Neuronal stem cell (in vitro differentiated cells): Measurements from ENCODE around the gene DAPK1.

Experiments used
- DNase-seq: peaks from one replicate; pipeline ENCODE4 v3.0.0-alpha.2; 2013; ENCODE audit warnings: low spot score
- H2AFZ ChIP-seq: one replicate; pipeline ENCODE4 v1.6.1; 2013; ENCODE audit warnings: mild to moderate bottlenecking, low read length, inconsistent platforms
- H2AK5ac ChIP-seq: 2 replicates; pipeline ENCODE4 v1.6.1; 2013; ENCODE audit warnings: low read depth, mild to moderate bottlenecking, inconsistent platforms, low read length, moderate library complexity, mixed read lengths
- H2BK120ac ChIP-seq: 2 replicates; pipeline ENCODE4 v1.6.1; 2013; ENCODE audit warnings: low read depth, mild to moderate bottlenecking, inconsistent platforms, low read length, moderate library complexity, mixed read lengths
- H2BK12ac ChIP-seq: one replicate; pipeline ENCODE4 v1.6.1; 2013; ENCODE audit warnings: low read length, inconsistent platforms
- H2BK15ac ChIP-seq: 2 replicates; pipeline ENCODE4 v1.6.1; 2013; ENCODE audit warnings: mild to moderate bottlenecking, low read length, inconsistent platforms, mixed read lengths
- H2BK5ac ChIP-seq: one replicate; pipeline ENCODE4 v1.6.1; 2013; ENCODE audit warnings: inconsistent platforms, mild to moderate bottlenecking, low read length, moderate library complexity
- H3K14ac ChIP-seq: one replicate; pipeline ENCODE4 v1.6.1; 2013; ENCODE audit warnings: low read length, inconsistent platforms
- H3K18ac ChIP-seq: 2 replicates; pipeline ENCODE4 v1.6.1; 2013; ENCODE audit warnings: low read length, inconsistent platforms
- H3K23ac ChIP-seq: 2 replicates; pipeline ENCODE4 v1.6.1; 2013; ENCODE audit warnings: low read depth, mild to moderate bottlenecking, mixed read lengths, low read length, inconsistent platforms; ENCODE audit not compliant: poor library complexity
- H3K27ac ChIP-seq: replicated peaks from 3 replicates; pipeline ENCODE4 v1.5.1; 2013; ENCODE audit warnings: low read length, inconsistent platforms
- H3K27me3 ChIP-seq, 3 experiments: 2 replicates each; pipeline ENCODE4 v1.6.1; 2013; ENCODE audit warnings: low read length in 3 of 3, mild to moderate bottlenecking in 2 of 3, inconsistent platforms in 1 of 3, low read depth in 1 of 3, mixed read lengths in 1 of 3, moderate library complexity in 1 of 3; ENCODE audit not compliant: control insufficient read depth in 3 of 3, insufficient read depth in 3 of 3
- H3K36me3 ChIP-seq, 2 donors: replicated peaks in 1 of 2; 2 replicates each; pipeline ENCODE4 v1.6.1; 2013; ENCODE audit warnings: low read length in 2 of 2; ENCODE audit not compliant: control insufficient read depth in 2 of 2, insufficient read depth in 2 of 2
- H3K4ac ChIP-seq: 2 replicates; pipeline ENCODE4 v1.6.1; 2013; ENCODE audit warnings: inconsistent platforms, mild to moderate bottlenecking, low read length, moderate library complexity
- H3K4me1 ChIP-seq, 2 donors: 1 replicate in 1 of 2; 2 replicates in 1 of 2; pipeline ENCODE4 v1.6.1; 2013; ENCODE audit warnings: low read length in 2 of 2, low read depth in 1 of 2; ENCODE audit not compliant: control insufficient read depth in 2 of 2, insufficient read depth in 1 of 2
- H3K4me2 ChIP-seq: one replicate; pipeline ENCODE4 v1.6.1; 2013; ENCODE audit warnings: mild to moderate bottlenecking, low read length, inconsistent platforms; ENCODE audit not compliant: insufficient read depth, poor library complexity, severe bottlenecking
- H3K4me3 ChIP-seq, 2 donors: 2 replicates each; pipeline ENCODE4 v1.5.1; 2013; ENCODE audit warnings: low read length in 2 of 2, mild to moderate bottlenecking in 2 of 2, inconsistent platforms in 1 of 2, moderate library complexity in 1 of 2
- H3K79me1 ChIP-seq: one replicate; pipeline ENCODE4 v1.6.1; 2013; ENCODE audit warnings: low read depth, mild to moderate bottlenecking, inconsistent platforms, low read length, moderate library complexity
- H3K9ac ChIP-seq: one replicate; pipeline ENCODE4 v1.6.1; 2013; ENCODE audit warnings: mild to moderate bottlenecking, low read depth, low read length, inconsistent platforms; ENCODE audit not compliant: poor library complexity
- H3K9me3 ChIP-seq, 2 donors: replicated peaks in 1 of 2; 2 replicates each; pipeline versions ENCODE3 to v1.6.1; 2013; ENCODE audit warnings: low read length in 2 of 2, mild to moderate bottlenecking in 2 of 2, inconsistent platforms in 1 of 2, low read depth in 1 of 2, mixed read lengths in 1 of 2, moderate library complexity in 1 of 2; ENCODE audit not compliant: control insufficient read depth in 2 of 2, insufficient read depth in 1 of 2
- H4K8ac ChIP-seq: one replicate; pipeline ENCODE4 v1.6.1; 2013; ENCODE audit warnings: low read depth, mild to moderate bottlenecking, inconsistent platforms, low read length, moderate library complexity
- H4K91ac ChIP-seq: one replicate; pipeline ENCODE4 v1.6.1; 2013; ENCODE audit warnings: low read length, low read depth, mild to moderate bottlenecking, inconsistent platforms; ENCODE audit not compliant: poor library complexity
- WGBS, 2 donors: extraction: QIAGEN DNeasy Blood & Tissue Kit; methylation state at CpG; one replicate each; pipeline ENCODE4 v1.1.7; 2013; ENCODE audit warnings: missing lambda C conversion rate in 2 of 2, mixed read lengths in 1 of 2; ENCODE audit not compliant: insufficient read length in 2 of 2, insufficient replicate concordance in 1 of 2; ENCODE audit errors: extremely low coverage in 2 of 2; 5-methylcytosine and 5-hydroxymethylcytosine counted together

The DAPK1 gene

DNA sequence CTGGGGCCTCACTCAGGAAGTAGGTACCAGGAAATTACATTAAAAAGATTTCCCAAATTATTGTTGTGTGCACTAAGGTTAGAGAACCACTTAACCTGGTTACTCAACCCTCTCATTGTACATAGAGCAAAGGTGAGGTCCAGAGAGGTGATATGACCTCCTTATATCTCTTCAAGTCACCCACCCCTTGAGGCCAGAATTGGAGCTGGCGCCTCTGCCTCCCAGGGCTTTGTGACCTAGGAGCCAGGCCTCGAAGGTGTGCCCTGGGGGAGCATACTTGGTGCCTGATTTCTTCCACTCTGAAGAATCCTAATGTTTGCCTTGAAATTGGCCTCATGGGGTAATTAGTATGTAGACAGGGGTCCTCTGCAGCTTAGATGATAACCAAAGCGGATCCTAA, 133.2 kb downstream of the DAPK1 start:
- peaks cover 0 to 14% of the 10 kb centered on the region in 2 donors for H3K9me3 ChIP-seq
- H3K23ac ChIP-seq = no peak overlapping the region
- H3K4ac ChIP-seq = no peak overlapping the region
- no peak overlapping the region for H2AFZ ChIP-seq
- H2BK12ac ChIP-seq = no peak overlapping the region
- no peak overlapping the region for H3K4me3 ChIP-seq
- H3K27ac ChIP-seq = no peak overlapping the region
- H2BK120ac ChIP-seq = no peak overlapping the region
- no peak overlapping the region for H3K9ac ChIP-seq
- H4K8ac ChIP-seq = no peak overlapping the region
- no peak overlapping the region for H3K4me2 ChIP-seq
- no peak overlapping the region for H3K18ac ChIP-seq
- no peak overlapping the region for H2AK5ac ChIP-seq
- H3K14ac ChIP-seq = no peak overlapping the region
- no peaks in the 10 kb centered on the region for H3K27me3 ChIP-seq
- H2BK5ac ChIP-seq = no peak overlapping the region
- peaks cover 2% of the 10 kb centered on the region for H3K79me1 ChIP-seq
- H3K4me1 ChIP-seq = no peaks in the 10 kb centered on the region
- DNase-seq = no peak
- WGBS, 2 donors = no CpG with 5 or more reads among the region's 3 CpGs
- H2BK15ac ChIP-seq = no peak overlapping the region
- H4K91ac ChIP-seq = no peak overlapping the region
- peaks cover 0 to 25% of the 10 kb centered on the region in 2 donors for H3K36me3 ChIP-seq

DNA sequence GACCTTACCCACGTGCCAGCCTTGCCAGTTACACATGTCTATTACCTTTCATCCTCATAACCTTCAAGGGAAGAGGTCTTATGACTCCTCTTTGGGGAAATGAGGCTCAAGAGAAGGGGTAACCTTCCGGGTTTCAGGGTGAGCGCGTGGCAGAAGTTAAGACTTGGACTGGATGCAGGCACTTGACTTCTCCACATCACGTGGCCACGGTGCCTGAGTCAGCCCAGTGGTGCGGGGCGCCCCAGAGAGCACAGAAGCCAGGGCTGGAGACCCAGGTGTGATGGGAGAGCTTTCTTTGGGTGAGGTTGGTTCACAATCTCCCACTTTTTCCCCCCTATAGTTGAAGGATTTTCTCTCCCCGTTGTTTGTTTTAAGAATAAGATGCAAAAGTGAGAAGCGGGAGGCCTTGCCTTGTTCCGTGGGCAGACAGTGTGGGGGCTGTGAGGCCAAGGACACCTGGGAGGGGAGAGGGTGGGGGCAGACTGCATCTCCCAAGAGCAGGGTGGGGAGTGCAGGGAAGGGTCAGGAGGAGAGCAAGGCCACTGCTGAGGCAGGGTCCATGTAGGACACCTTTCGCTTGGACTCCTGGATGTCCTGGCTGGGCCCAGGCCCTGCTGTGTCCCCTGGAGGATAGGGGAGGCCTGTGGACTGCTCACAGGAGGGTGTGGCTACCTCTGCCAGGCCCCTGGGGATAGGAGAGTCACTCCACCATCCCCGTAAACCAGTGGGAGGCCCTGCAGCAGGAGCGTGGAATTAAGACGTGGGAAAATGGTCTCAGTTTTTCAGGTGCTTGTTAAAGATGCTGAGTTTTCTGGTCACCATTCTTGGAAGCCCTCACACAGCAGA, 138.2 kb downstream of the DAPK1 start:
- Histone ChIP-seq H4K8ac (no peak overlapping the region), H3K14ac (no peak overlapping the region)
- no peak for DNase-seq

GRCh38 chr9:87638292-87638691, 140.6 kb downstream of the DAPK1 start:
- no peak overlapping the region for H2BK12ac ChIP-seq
- H2BK5ac ChIP-seq = no peak overlapping the region
- H2BK120ac ChIP-seq = no peak overlapping the region
- no peak overlapping the region for H3K18ac ChIP-seq
- H3K79me1 ChIP-seq = peaks cover 2% of the 10 kb centered on the region
- no peak overlapping the region for H3K14ac ChIP-seq
- no peaks in the 10 kb centered on the region for H3K9me3 ChIP-seq
- no peak overlapping the region for H2AFZ ChIP-seq
- H4K8ac ChIP-seq = no peak overlapping the region
- H3K36me3 ChIP-seq = peaks cover 9 to 68% of the 10 kb centered on the region in 2 donors
- peaks cover 0 to 5% of the 10 kb centered on the region in 2 donors for H3K4me1 ChIP-seq
- H3K4me2 ChIP-seq = no peak overlapping the region
- no peak for DNase-seq
- no peak overlapping the region for H3K4ac ChIP-seq
- no peak overlapping the region for H2AK5ac ChIP-seq
- H3K4me3 ChIP-seq = no peak overlapping the region
- H3K27me3 ChIP-seq = no peaks in the 10 kb centered on the region
- no CpG with 5 or more reads among the region's 6 CpGs for WGBS, 2 donors
- no peak overlapping the region for H2BK15ac ChIP-seq
- no peak overlapping the region for H3K23ac ChIP-seq
- H4K91ac ChIP-seq = no peak overlapping the region
- H3K9ac ChIP-seq = no peak overlapping the region
- no peak overlapping the region for H3K27ac ChIP-seq

More for the DNA sequence above, 138.2 kb downstream of the DAPK1 start:
- Histone ChIP-seq H4K91ac (no peak overlapping the region), H3K36me3 (peaks cover 6 to 44% of the 10 kb centered on the region in 2 donors), H3K23ac (no peak overlapping the region), H3K4me2 (no peak overlapping the region), H2BK120ac (peak overlapping the region; percentile 38), H3K4ac (no peak overlapping the region), H2AFZ (no peak overlapping the region), H3K18ac (no peak overlapping the region), H2BK5ac (no peak overlapping the region), H3K4me3 (no peak overlapping the region), H3K4me1 (peaks cover 0 to 5% of the 10 kb centered on the region in 2 donors), H2BK12ac (no peak overlapping the region), H3K27me3 (no peaks in the 10 kb centered on the region), H3K9ac (no peak overlapping the region), H2AK5ac (no peak overlapping the region), H3K27ac (no peak overlapping the region), H2BK15ac (no peak overlapping the region), H3K79me1 (peaks cover 2% of the 10 kb centered on the region), H3K9me3 (peaks cover 0 to 7% of the 10 kb centered on the region in 2 donors)
- WGBS, 2 donors = no CpG with 5 or more reads among the region's 15 CpGs

GRCh38 chr9:87639949-87640348, 142.3 kb downstream of the DAPK1 start:
- no peak overlapping the region for H2AFZ ChIP-seq
- peaks cover 9 to 78% of the 10 kb centered on the region in 2 donors for H3K36me3 ChIP-seq
- no CpG with 5 or more reads among the region's 4 CpGs for WGBS, 2 donors
- H3K9me3 ChIP-seq = no peaks in the 10 kb centered on the region
- no peak overlapping the region for H3K27ac ChIP-seq
- H3K4me3 ChIP-seq = no peak overlapping the region
- H3K18ac ChIP-seq = no peak overlapping the region
- H2AK5ac ChIP-seq = no peak overlapping the region
- H3K4me2 ChIP-seq = no peak overlapping the region
- DNase-seq = no peak
- no peak overlapping the region for H4K91ac ChIP-seq
- no peak overlapping the region for H2BK15ac ChIP-seq
- no peak overlapping the region for H2BK12ac ChIP-seq
- peak overlapping the region; percentile 28 for H2BK5ac ChIP-seq
- H3K9ac ChIP-seq = no peak overlapping the region
- no peak overlapping the region for H4K8ac ChIP-seq
- peaks cover 2% of the 10 kb centered on the region for H3K79me1 ChIP-seq
- H3K14ac ChIP-seq = no peak overlapping the region
- H2BK120ac ChIP-seq = no peak overlapping the region
- no peak overlapping the region for H3K23ac ChIP-seq
- no peaks in the 10 kb centered on the region for H3K27me3 ChIP-seq
- peaks cover 0 to 10% of the 10 kb centered on the region in 2 donors for H3K4me1 ChIP-seq
- no peak overlapping the region for H3K4ac ChIP-seq
